Natural killer cell treated with Interleukin-12 subunit alpha and Interleukin-12 subunit beta and Interleukin-15 and Interleukin-18, amount 100 ng/mL, for 72 hours (primary cell): ENCODE data around the gene DOCK4. TPM values are rescaled to one million over a fixed set of nuclear protein-coding genes. Genes with fewer than 3 reads are reported as not detected.
A peak's percentile ranks its signal among the peaks of the same experiment; 100 is the strongest.
"Not testable (repeated sequence)": the region's sequence is repeated elsewhere in the genome, so short reads cannot be mapped to it uniquely, and the experiment has no call there.

Experiments
- ATAC-seq, 2 donors: fragments of 150-1000 bp; cut with Tn5 transposase in 1 of 2; sonication (Bioruptor Pico), chemical (Tn5 transposase) in 1 of 2; 2 replicates each; pipeline ENCODE4 v1.10.0; 2021
- DNase-seq: peaks from one replicate; pipeline ENCODE4 v3.0.0; 2022; ENCODE audit warnings: low spot score
- H3K27ac Mint-ChIP-seq, 2 donors: 1 replicate in 1 of 2; 2 replicates in 1 of 2; pipeline ENCODE4 v1.8.0; 2022; ENCODE audit warnings: mixed read lengths in 2 of 2, mild to moderate bottlenecking in 1 of 2, moderate library complexity in 1 of 2
- H3K27me3 Mint-ChIP-seq, 2 donors: 1 replicate in 1 of 2; 2 replicates in 1 of 2; pipeline ENCODE4 v1.8.0; 2022; ENCODE audit warnings: mixed read lengths in 2 of 2
- H3K36me3 Mint-ChIP-seq: one replicate; pipeline ENCODE4 v1.8.0; 2022; ENCODE audit warnings: mixed read lengths
- H3K4me1 Mint-ChIP-seq, 2 donors: 1 replicate in 1 of 2; 2 replicates in 1 of 2; pipeline ENCODE4 v1.8.0; 2022; ENCODE audit warnings: low read depth in 2 of 2, mixed read lengths in 2 of 2, mild to moderate bottlenecking in 1 of 2
- H3K4me3 Mint-ChIP-seq: one replicate; pipeline ENCODE4 v1.8.0; 2022; ENCODE audit warnings: mixed read lengths
- H3K9me3 Mint-ChIP-seq: 2 replicates; pipeline ENCODE4 v1.8.0; 2022; ENCODE audit warnings: mixed read lengths
- total RNA-seq, 2 donors: library from RNA; stranded (reverse); gene quantifications; one replicate each; pipeline ENCODE4 v1.2.3, GENCODE V29; 2022

The DOCK4 gene
- 1 to 10 TPM; 1.8 to 3.3 TPM for total RNA-seq

DNA sequence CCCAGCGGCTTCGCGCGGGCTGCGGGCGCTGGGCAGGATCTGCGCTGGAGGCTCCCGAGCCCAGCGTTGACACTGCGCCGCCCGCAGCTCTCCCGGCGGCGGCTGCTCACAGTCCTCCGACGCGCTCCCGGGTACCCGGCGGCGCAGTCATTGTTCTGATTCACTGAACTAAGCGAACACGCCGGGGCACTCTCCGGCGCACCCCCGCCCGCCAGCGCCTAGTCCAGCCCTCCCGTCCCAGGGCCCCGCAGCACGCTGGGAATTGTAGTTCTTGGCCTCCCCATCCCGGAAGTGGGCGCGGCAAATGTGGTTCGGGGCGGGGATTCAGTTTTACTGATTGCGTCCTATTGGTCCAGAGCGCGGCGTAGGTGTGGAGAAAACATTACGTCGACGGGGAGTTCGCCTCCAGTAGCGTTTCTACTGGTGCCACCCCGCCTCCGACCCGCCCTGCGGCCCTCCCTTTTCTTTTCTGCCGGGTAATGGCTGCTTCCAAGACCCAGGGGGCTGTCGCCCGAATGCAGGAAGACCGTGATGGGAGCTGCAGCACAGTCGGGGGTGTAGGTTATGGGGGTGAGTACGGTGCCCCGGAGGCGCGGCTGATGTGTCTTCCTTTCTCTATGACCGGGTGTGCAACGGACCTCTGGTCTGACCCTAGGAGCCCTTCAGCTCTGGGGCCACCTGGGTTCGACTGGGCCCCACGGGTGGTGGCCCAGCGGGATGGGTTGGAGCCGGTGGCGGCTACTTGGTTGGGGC lies at the start of gene DOCK4, which contains the start of gene ZNF277:
Gene DOCK4, minus strand, starts transcription at position 162 of the 753 bp plus-strand sequence. CDS start 261 bp downstream, outside the sequence.
Gene ZNF277, plus strand, starts transcription at position 458 of the 753 bp plus-strand sequence. Its CDS starts 22 bp downstream, at position 480.
- DNase-seq (peak; percentile 98), ATAC-seq (peak; percentile 97)
- Mint-ChIP-seq H3K4me1 (peaks cover 35 to 40% of the 10 kb centered on the region in 2 donors), H3K36me3 (no peaks in the 10 kb centered on the region), H3K4me3 (peak within 1 kb of the TSS; percentile 94), H3K27me3 (peaks cover 27 to 41% of the 10 kb centered on the region in 2 donors), H3K27ac (peak within 1 kb of the TSS; percentile 70 to 96), H3K9me3 (no peaks in the 10 kb centered on the region)

- no peaks in the 10 kb centered on the region for H3K9me3 Mint-ChIP-seq
- no peak overlapping the region for H3K27ac Mint-ChIP-seq
These were observed 49.2 kb upstream of the DOCK4 start for GRCh38 chr7:112255388-112255720.

GRCh38 chr7:112254709-112255387 lies 48.6 kb upstream of the DOCK4 start:
- Mint-ChIP-seq H3K27me3 (no peaks in the 10 kb centered on the region), H3K9me3 (no peaks in the 10 kb centered on the region), H3K4me3 (no peak overlapping the region), H3K4me1 (peaks cover 29 to 33% of the 10 kb centered on the region in 2 donors), H3K27ac (no peak overlapping the region), H3K36me3 (no peaks in the 10 kb centered on the region)
- ATAC-seq, result no peak
- DNase-seq, result no peak

More at GRCh38 chr7:112255388-112255720, 49.2 kb upstream of the DOCK4 start:
- ATAC-seq (no peak), DNase-seq (no peak)
- Mint-ChIP-seq H3K36me3 (no peaks in the 10 kb centered on the region), H3K4me1 (peaks cover 29 to 32% of the 10 kb centered on the region in 2 donors), H3K27me3 (no peaks in the 10 kb centered on the region), H3K4me3 (no peak overlapping the region)

DNA sequence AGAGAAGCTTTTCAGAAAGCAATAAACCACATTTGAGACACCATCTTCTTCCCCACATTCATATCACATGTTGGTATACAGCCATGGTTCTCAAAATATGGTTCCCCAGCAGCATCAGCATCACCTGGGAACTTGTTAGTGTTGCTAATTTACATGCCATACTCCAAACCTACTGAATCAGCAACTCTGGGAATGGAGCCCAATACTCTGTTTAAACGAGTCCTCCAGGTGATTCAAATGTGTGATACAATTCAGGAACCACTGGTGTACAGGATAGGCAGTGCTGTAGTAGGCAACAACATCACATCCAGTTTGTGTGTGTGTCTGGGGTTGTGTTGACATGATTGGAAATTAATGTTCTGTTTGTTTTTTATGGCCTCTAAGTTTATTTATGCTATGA lies 48.0 kb upstream of the DOCK4 start:
- Mint-ChIP-seq H3K4me3 (no peak overlapping the region), H3K9me3 (no peaks in the 10 kb centered on the region), H3K27me3 (no peaks in the 10 kb centered on the region), H3K4me1 (peaks cover 29 to 33% of the 10 kb centered on the region in 2 donors), H3K27ac (no peak overlapping the region), H3K36me3 (no peaks in the 10 kb centered on the region)
- no peak for DNase-seq
- ATAC-seq, result no peak

GRCh38 chr7:112252691-112253090 lies 46.5 kb upstream of the DOCK4 start:
- Mint-ChIP-seq H3K4me1 (peaks cover 32 to 33% of the 10 kb centered on the region in 2 donors), H3K36me3 (no peaks in the 10 kb centered on the region), H3K9me3 (no peaks in the 10 kb centered on the region), H3K4me3 (no peak overlapping the region), H3K27ac (no peak overlapping the region), H3K27me3 (no peaks in the 10 kb centered on the region)
- no peak for ATAC-seq
- no peak for DNase-seq

- no peak overlapping the region for H3K4me3 Mint-ChIP-seq
- DNase-seq (no peak), ATAC-seq (no peak)
- H3K4me1 Mint-ChIP-seq, result peaks cover 30 to 33% of the 10 kb centered on the region in 2 donors
- no peaks in the 10 kb centered on the region for H3K27me3 Mint-ChIP-seq
- no peak overlapping the region for H3K27ac Mint-ChIP-seq
- H3K9me3 Mint-ChIP-seq, result no peaks in the 10 kb centered on the region
- H3K36me3 Mint-ChIP-seq, result no peaks in the 10 kb centered on the region
These were observed 45.9 kb upstream of the DOCK4 start for GRCh38 chr7:112252141-112252540.

DNA sequence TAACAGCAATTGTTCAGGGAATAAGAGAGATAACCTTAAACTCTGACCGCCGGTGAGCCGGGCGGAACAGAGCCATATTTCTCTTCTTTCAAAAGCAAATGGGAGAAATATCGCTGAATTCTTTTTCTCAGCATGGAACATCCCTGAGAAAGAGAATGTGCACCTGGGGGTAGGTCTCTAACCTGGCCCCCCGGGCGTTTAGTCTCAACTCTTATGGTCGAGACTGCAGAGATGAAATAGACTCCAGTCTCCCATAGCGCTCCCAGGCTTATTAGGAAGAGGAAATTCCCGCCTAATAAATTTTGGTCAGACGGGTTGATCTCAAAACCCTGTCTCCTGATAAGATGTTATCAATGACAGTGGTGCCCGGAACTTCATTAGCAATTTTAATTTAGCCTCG lies 43.8 kb upstream of the DOCK4 start:
- not testable (repeated sequence) for H3K4me3 Mint-ChIP-seq, H3K9me3 Mint-ChIP-seq, H3K36me3 Mint-ChIP-seq, H3K27ac Mint-ChIP-seq, DNase-seq, H3K27me3 Mint-ChIP-seq, ATAC-seq
- H3K4me1 Mint-ChIP-seq, result peaks cover 23 to 27% of the 10 kb centered on the region in 2 donors

- no peak for ATAC-seq
- Mint-ChIP-seq H3K27ac (no peak overlapping the region), H3K27me3 (no peaks in the 10 kb centered on the region), H3K9me3 (no peaks in the 10 kb centered on the region), H3K36me3 (no peaks in the 10 kb centered on the region), H3K4me1 (peaks cover 20 to 22% of the 10 kb centered on the region in 2 donors), H3K4me3 (no peak overlapping the region)
- DNase-seq, result no peak
These were observed 42.4 kb upstream of the DOCK4 start for GRCh38 chr7:112248598-112248997.

- Mint-ChIP-seq H3K27ac (no peak overlapping the region), H3K36me3 (peaks cover 18% of the 10 kb centered on the region), H3K4me3 (no peak overlapping the region), H3K9me3 (no peaks in the 10 kb centered on the region), H3K27me3 (no peaks in the 10 kb centered on the region), H3K4me1 (peaks cover 4 to 15% of the 10 kb centered on the region in 2 donors)
- no peak for DNase-seq
- no peak for ATAC-seq
These were observed 32.8 kb upstream of the DOCK4 start for GRCh38 chr7:112238852-112239610.

GRCh38 chr7:112238330-112238729 lies 32.1 kb upstream of the DOCK4 start:
- no peak overlapping the region for H3K27ac Mint-ChIP-seq
- H3K36me3 Mint-ChIP-seq, result peaks cover 18% of the 10 kb centered on the region
- no peaks in the 10 kb centered on the region for H3K27me3 Mint-ChIP-seq
- H3K9me3 Mint-ChIP-seq, result no peaks in the 10 kb centered on the region
- peaks cover 4 to 16% of the 10 kb centered on the region in 2 donors for H3K4me1 Mint-ChIP-seq
- DNase-seq (no peak), ATAC-seq (no peak)
- no peak overlapping the region for H3K4me3 Mint-ChIP-seq

DNA sequence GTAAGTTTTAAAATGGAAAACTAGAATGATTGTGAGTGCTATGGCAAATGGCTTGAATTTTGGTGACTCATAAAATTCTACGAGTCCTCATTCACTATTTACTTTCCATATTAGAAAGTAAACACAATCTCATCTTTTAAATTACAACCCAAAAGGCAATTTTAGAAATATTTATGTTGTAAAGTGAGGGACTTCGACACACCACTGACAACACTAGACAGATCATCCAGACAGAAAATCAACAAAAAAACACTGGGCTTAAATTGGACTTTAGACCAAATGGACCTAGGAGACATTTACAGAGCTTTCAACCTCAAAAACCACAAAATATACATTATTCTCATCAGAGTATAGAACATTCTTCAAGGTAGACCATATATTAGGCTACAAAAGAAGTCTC lies 30.4 kb upstream of the DOCK4 start:
- Mint-ChIP-seq H3K4me3 (no peak overlapping the region), H3K36me3 (peaks cover 17% of the 10 kb centered on the region), H3K4me1 (peaks cover 12 to 24% of the 10 kb centered on the region in 2 donors), H3K27me3 (no peaks in the 10 kb centered on the region), H3K9me3 (no peaks in the 10 kb centered on the region), H3K27ac (no peak overlapping the region)
- ATAC-seq (no peak), DNase-seq (no peak)

DNA sequence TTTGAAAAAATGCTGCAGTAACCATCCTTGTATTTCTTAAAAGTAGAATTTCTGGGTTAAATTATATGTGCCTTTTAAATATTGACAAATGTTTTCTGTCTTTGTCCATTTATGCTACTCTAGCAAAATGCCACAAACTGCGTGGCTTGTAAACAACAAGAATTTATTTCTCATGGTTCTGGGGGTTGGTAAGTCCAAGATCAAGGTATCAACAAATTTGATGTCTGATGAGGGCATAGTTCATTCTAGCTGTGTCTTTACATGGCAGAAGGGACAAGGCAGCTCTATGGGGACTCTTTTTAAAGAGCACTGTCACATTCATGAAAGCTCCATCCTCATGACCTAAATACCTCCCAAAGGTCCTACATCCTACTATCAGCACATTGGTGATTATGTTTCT lies 27.9 kb upstream of the DOCK4 start:
- no peaks in the 10 kb centered on the region for H3K27me3 Mint-ChIP-seq
- H3K4me1 Mint-ChIP-seq, result peaks cover 20 to 30% of the 10 kb centered on the region in 2 donors
- H3K4me3 Mint-ChIP-seq, result no peak overlapping the region
- peaks cover 6% of the 10 kb centered on the region for H3K36me3 Mint-ChIP-seq
- DNase-seq (no peak), ATAC-seq (no peak)
- H3K27ac Mint-ChIP-seq, result no peak overlapping the region
- H3K9me3 Mint-ChIP-seq, result no peaks in the 10 kb centered on the region

DNA sequence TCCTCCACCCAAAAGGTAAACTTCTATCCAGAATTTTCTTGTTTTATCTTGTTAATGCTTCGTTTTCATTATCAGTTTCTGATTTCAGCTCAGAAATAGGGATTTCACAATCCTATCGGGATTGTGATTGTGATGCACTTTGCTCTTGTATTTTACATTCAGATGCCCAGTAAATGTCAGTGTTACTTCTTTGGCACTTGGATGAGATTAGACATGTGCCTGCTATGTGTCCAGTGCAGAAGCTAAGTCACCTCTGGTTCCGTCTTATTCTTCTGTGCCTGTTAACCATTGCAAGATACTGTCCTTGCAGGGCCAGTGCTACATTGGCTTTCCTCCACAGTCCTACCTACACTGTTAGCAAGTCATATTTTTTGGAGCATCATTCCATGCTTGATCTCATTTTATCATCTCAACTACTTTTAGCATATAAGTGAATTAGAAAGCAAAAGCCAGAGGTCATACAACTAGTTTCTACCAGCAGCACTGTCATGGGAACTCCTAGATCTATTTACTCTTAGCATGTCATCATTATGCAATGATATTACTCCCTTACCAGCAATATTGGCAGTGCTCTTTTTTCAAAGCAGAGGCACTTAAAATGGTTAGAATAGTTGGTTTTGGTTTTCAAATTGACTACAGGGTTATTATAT lies 27.0 kb upstream of the DOCK4 start:
- Mint-ChIP-seq H3K27ac (no peak overlapping the region), H3K36me3 (peaks cover 6% of the 10 kb centered on the region), H3K4me1 (peaks cover 25 to 34% of the 10 kb centered on the region in 2 donors), H3K4me3 (no peak overlapping the region), H3K9me3 (no peaks in the 10 kb centered on the region), H3K27me3 (no peaks in the 10 kb centered on the region)
- DNase-seq (no peak), ATAC-seq (no peak)
